ENCODE results near the gene TFDP2.
"Not testable (repeated sequence)": the region's sequence is repeated elsewhere in the genome, so short reads cannot be mapped to it uniquely, and the experiment has no call there.

The TFDP2 gene

DNA sequence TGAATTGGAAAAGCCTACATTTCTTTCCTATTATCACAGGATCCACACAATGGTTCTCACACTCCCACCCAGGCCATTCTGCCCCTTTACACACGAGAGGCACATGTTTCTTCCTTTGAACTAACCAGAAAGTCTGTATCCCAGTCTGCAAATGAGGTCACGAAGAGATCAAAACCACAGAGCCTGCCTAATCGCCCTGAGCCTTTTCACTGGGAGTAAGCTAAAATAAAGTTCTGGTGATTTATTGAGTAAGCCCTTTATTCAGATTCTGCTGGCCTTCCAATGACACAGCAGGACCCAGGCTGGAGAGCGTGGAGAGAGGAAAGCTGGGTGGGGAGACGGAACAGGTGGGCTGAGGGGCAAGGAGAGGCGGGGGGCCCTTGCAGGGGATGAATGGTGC is 194.2 kb downstream of the TFDP2 start:
- DNase-seq = no peak

DNA sequence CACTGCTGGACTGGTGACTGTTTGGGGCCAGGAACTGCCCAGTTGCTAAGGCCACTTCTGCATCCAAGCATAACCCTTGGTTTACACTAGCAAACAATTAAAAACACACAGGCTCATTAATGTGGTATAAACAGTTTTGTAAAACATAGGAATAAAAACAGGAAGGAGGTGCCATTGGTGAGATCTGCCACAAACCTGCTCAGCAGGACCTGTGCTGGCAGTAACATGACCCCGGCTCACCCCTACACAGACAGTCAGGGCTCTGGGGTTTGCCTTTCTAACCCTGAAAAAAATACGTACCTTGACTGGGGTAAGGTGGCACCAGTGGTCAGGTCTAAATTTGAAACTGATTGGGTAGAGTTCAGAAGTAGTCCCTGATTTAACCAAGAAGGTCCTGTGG is 196.7 kb downstream of the TFDP2 start:
- DNase-seq = no peak

DNA sequence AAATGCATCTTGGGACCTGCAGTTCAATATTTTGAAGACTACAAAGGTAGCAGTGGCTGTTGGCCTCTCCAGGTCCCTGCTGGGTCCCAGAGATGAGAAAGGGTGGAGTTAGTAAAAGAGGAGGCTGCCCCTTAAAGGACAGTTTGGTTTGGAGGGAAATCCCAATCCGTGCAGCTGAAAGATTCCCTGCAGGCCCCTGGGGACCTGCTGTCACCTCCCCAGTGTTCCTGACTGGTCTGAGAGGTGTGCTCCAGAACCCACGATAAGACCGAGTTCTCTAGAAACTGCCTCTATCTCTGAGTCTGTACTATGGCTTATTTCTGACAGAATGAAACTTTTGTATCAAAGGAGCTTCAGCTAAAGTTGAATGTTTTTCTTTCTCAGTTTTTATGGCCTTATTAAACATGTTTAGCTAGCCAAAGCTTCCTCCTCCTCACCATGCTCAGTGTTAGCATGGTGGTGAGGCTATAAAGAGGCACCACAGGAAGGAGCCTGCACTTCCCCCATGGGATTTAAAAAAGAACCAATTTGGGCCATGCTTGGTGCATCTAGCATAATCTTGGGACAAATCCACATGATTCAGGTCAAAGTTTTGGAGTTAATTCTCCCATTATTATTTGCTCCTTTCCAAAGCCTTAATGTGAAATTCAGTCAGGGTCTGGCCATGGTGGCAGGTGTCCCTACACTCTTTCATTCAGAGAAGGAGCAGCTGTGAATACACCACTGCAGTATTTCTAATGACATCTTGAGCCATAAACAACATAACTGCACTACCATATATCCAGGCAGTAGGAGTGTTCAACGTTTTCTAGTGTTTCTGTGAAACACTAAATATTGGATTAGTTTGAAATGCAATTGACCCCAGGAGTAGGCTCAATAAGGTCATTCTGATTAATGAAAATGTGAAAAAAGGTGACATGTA is 198.5 kb downstream of the TFDP2 start:
- DNase-seq = no peak

DNA sequence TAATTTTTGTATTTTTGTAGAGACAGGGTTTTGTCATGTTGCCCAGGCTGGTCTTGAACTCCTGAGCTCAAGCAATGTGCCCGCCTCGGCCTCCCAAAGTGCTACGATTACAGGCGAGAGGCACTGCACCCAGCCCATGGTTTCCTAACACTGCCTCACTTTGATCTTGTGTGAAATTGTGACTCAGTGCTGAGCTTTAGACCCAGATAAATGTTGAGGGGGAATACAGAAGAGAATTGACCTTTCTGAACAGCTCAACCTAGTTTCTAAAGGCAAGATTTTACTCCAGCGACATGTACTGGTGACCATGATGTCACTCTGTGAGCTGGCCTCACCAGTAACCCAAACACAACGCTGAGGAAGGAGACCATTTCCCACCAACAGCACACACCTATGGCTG is 199.4 kb downstream of the TFDP2 start:
- no peak for DNase-seq

DNA sequence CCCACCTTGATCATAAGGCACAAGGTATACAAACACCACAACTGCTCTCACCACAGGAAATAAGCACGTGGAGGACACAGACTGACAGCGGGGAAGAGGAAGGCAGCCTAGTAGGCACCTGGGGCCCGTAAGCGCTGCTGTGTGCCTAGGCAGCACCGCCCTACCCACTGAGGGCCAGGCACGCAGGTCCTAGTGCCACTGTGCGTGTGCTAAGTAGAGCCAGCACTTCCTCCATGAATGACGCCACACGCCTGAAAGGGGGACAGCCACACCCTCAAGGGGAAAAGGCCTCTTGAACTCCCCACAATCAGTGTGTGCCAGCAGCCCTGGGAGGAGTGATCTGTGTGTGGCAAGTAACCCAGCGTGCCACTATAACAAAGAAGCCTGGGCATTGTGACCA is 199.9 kb downstream of the TFDP2 start:
- DNase-seq = no peak

DNA sequence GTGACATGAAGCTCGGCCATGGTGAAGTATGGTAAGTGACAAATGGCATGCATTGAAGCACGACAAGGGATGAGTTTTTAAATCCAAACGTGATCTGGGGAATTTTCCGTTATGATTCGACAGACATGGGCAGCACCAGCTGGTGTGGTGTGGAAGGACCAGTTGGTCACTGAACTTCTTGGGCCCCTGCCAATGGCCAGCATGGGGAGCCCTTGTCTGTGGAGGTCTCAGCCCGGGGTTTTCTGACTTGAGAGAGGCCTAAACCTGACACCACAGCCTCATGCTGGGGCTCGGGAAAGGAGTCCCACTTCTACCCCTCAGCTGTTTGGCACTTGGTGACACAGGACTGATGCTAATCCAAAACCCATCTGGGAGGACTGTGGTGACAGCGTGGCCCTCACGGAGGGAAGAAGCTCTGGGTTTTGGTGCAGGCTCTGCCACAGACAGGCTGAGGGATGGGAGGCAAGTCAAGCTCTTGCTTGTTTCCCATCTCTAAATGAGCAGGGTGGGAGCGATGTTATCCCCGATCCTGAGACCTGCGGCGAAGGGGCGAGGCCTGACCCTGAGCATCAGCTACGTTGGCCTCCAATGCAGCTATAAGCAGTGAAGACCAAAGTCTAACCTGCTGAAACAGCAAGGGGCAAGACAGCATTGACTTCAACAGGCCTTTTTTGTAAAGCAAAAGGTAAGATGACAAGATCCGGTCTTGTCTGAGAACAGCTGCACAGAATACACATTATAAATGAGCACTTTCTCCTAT is 203.4 kb downstream of the TFDP2 start:
- no peak for DNase-seq

DNA sequence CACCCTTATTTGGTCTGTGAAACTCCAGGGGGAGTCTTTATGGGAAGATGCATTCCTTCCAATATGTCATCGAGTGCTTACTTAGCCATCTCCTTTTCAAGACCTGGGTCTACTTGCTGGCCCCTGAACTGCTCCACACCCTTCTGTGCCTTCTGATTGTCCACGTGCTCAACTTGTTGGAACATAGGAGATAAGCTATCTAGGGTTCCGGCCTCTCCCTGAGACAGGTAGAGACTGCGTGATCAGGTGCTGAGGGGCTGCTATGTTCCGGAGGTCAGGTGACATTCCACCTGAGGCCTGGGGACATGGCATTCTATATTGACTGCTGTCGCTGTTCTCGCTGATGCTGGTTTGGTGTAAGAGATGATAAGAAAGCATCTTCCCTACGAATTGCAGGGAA is 207.3 kb downstream of the TFDP2 start:
- no peak for DNase-seq

DNA sequence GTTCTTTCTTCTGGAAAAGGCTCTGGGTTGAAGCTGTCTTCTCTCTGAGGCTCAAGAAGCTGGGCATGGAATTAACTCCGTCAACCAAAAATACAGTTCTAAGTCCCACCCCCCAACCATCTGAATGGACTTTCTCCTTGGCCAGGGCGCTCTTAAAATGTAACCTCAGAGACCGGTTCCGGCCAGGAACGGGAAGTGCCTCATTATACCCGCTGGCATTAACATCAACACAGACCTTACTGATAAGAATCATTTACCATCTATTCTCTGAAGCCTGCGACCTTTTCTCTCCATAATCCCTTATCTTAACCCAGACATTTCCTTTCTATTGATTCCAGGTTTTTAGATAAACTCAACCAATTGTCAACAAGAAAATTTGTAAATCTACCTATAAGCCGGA is 208.3 kb downstream of the TFDP2 start:
- no peak for DNase-seq

DNA sequence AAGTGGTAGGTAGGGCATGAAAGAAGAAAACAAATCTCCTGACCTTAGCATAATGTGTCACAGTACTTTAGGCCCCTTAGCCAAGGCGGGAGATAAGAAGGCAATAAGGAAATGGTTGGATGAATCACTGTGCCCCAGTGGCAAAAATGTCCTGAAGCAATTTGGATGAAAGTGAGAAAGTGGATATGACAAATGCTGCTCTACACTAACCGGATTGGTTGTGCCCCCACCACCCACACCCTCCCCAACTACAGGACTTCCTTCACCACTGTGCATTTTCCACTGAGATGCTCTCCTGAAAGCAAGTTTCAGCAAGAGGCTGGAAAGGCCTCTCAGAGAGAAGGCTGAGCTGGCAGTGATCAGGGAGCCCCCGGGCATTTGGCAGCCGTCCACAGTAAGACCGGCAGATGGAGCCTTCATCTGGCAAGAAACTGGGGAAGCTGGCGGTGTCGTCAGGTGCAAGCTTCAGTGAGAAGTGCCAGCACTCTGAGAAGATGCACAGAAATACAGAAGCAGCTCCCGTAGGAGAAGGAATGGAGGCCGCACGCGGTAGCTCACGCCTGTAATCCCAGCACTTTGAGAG is 209.1 kb downstream of the TFDP2 start:
- DNase-seq = no peak

DNA sequence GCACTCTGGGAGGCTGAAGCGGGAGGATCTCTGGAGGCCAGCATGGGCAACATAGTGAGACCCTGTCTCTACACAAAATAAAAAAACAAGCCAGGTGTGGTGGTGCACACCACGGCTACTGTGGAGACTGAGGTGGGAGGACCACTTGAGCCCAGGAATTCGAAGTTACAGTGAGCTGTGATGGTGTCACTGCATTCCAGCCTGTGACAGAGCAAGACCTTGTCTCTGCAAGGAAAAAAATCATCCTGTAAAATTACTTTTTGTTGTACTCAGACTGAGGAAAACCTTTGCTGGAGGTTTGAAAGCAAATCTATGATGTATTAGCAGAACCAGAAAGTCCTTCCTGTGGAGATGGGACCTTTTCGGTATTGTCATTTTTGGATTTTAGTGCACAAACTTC is 209.6 kb downstream of the TFDP2 start:
- DNase-seq = no peak

DNA sequence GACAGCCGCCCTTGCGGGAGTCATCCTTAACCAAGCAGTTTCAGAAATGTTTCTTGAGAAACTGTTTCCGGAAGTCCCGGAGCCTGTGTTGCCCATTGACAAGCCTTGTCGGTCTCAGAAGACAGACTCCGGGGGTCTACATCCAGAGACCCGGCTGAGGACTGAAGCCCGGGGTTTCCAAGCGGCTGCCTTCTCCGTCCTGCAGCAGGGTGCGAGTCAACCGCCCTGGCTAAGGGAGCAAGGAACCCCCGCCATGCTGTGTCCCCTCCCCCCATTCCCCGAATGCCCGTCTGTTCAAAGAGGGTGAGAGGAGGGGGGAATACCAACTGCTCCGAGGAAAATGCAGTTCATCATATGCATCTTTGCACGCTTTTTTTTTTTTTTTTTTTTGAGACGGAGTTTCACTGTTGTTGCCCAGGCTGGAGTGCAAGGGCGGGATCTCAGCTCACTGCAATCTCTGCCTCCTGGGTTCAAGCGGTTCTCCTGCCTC is 211.3 kb downstream of the TFDP2 start:
- DNase-seq = no peak

DNA sequence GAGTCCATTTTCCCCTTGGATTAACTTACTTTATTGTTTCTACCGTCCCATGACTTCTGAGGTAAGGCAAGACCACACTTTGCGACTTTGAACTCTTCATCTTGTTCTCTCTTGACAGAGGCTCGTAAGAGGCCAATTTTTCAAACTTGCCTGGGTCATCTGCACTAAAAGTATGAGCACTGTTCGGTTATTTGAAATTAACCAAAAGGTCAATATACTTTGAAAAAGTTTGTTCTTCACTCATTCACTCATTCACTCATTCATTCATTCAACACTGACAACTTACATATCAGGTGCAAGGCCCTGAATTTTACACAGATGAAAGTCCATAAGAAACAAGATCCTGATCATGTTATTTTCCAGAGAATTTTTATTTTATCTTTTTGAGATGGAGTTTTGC is 215.0 kb downstream of the TFDP2 start:
- DNase-seq = no peak

DNA sequence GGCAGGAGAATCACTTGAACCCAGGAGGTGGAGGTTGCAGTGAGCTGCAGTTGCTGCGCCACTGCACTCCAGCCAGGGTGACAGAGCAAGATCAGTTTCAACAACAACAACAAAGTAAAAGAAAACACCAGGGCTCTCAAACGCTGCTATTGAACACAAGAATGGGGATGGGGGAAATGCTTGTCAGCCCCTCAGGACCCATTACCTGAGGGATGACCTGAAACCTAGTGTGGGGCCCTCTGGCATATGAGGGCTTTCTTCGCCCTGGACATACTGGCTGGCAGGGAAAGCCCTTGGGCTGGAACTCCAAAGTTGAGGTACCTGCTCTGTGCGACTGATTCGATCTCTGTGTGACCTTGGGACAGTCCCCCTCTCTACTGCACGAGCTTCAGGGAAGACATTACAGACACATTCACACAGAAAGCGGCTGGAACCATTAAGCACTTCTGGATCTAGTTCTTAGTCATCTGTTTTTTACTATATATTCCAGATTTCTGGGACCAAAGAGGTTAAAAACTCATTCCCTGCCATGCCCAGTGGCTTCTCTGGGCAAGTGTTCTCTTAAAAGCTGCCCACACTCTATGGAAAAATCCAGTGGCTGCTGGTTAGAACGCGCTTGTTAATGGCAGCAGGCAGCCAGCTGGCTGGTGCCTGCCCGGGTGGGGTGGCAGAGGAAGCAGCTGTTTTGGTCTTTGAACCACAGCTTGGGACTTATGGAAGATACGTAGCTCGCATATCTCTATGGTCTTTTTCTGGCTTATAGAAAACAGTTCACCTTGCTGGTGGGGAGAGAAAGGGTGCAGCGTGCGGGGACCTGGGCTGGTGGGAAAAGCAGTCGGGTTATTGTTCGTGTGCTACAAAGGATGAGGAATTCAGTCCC is 215.7 kb downstream of the TFDP2 start:
- no peak for DNase-seq

DNA sequence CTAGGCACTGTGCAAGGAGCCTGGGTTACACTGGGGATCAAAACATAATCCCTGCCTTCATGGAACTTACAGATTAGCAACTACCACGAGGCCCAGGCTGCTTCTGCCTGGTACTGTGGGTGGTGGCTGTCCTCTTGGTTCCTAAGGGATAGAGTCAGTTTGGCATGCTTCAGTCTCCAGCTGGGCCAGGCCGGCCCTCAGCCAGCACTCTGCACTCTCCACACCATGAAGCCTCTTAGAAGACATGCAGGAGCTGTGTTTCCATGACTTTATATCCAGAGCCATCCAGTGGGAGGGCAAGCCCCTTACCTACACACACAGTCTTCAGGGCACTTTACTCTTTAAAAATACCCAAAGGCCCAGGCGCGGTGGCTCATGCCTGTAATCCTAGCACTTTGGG is 218.5 kb downstream of the TFDP2 start:
- no peak for DNase-seq

DNA sequence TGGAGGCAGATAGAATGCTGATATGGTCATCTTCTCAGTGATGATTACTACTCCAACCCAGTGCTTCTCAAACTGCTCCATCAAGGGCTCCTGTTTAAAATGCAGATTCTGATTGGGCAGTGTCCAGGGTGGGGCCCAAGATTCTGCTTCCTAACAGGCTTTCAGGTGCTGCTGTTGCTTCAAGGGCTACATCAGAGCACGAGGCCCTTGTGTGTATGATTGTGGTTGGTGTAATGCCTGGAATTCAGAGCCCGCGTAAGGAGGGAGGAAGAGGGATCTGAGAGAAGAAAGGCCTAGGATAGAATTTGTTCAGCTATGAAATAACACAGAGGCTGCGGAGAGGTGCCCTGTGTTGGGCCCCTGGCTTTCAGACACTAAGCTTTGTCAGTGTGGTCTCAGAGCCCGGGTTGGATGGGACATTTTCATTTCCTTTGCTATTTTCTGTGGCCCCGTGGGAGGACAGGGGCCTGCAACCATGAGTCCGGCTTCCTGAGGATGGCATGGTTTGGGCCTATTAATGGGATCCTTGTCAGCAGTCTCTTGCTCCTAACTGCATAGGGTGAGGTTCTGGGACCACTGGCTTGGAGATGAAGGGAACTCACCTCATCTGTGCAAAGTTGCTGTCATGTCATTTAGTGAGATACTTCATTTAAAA is 219.9 kb downstream of the TFDP2 start:
- no peak for DNase-seq

DNA sequence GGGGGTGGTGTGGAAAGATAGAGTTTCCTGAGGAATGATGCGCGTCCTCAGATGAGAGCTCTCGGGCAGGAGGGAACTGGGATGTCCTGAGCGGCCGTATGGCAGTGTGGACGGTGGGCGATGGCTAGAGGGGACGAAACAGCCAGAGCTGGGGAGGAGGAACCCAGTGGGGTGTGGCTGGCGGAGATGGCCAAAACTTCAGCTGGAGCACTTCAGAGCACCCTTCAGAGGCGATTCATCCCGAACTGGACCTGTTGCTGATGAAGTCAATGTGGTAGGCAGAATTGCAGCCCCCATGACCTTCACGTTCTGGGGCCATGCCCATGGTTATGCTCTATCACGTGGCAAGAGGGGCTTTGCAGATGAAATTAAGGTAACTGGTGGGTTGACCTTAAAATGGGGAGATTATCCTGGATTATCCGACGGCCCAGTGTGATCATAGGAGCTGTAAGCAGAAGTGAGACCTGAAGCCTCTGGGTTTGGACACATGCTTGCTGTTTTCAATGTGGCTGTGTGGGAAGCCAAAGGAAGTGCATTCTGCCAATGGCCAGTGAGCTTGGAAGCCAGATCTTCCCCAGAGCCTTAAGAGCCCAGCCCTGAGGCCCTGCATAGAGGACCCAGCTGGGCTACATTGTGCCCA is 220.6 kb downstream of the TFDP2 start:
- no peak for DNase-seq

DNA sequence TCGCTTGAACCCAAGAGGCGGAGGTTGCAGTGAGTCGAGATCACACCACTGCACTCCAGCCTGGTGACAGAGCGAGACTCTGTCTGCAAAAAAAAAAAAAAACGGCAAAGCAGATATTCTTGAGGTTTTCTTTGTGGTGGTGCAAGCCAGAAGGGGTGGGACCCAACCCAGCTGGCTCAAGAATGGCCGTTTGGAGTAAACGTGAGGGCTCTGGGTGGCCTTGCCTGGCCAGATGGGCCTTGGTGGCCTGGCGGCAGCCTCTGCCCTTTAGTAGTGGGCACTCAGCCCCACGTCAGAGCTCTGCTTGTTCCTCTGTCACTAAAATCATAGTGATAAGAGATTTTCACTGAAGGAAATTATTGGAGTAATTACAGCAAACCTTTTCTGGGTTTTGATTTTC is 222.4 kb downstream of the TFDP2 start:
- no peak for DNase-seq

DNA sequence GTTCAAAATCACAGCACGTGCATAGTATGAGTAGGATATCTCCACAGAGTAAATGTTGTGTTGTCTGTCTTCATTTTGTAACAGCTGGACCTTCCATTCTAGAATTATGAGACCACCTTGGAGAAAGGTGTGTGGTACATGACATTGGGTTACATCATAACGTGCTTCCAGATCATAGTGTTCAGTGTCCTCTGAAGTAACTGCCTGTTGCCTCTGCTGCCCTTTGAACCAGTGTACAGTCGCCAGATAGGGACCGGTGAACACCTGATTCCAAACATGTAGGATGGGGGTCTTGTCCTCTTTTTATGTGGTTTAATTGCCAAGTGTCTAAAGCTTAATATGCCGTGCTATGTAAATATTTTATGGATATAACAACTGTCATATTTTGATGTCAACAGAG is 223.7 kb downstream of the TFDP2 start:
- not testable (repeated sequence) for DNase-seq

DNA sequence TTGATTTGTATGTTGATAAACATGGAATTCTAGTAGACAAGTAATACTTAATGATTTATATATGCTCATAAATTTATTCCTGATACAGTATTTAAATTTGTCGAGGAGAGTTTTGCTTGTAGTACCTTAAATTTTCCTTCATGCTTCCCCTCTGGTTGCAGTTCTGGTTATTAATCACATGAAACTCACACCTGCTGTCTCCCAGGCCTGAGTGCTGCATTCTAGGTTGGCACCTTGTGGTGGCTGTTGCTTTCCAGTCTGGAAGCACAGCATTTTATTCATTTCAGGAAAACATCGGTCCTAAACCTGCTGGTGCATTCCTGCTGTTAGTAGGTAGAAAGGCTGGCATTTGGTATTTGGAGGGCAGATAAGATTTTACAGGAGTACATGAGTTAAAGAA is 228.0 kb downstream of the TFDP2 start:
- no peak for DNase-seq

DNA sequence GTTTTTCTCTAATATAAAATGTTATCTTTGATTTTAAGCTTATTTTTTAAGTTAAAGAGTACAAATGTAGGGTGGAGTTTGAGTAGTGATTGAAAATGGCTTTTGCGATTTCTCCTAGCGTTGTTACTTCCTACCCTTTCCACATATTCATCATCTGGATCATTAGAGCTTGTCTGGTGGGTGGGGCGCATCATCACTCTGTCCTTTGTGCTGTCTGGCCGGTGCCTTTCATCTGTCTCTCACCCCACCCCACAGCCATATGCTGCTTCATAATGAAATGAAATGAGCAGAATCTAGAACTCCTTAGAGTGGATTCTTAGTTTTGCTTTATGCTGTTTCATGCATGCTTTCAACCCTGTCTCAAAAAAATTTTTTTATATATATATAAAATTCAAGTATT is 228.6 kb downstream of the TFDP2 start:
- DNase-seq = no peak

DNA sequence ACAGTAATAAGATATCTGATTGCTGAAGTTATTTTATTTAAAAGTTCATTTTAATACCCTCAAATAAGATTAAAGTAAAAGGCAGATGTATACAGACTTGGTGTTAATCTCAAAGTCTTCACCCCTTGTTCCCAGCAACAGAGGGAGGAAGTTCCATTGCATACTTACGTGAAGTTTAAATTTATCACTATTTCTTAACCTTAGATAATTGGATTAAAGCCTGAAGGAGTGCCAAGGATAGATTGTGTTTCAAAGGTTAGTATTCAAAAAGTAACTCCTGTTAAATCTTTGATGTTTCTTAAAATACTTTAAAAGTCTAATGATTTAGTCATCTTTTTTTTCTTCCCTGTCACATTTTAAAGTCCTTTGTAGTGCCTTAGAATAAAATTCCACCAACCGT is 233.6 kb downstream of the TFDP2 start:
- no peak for DNase-seq

DNA sequence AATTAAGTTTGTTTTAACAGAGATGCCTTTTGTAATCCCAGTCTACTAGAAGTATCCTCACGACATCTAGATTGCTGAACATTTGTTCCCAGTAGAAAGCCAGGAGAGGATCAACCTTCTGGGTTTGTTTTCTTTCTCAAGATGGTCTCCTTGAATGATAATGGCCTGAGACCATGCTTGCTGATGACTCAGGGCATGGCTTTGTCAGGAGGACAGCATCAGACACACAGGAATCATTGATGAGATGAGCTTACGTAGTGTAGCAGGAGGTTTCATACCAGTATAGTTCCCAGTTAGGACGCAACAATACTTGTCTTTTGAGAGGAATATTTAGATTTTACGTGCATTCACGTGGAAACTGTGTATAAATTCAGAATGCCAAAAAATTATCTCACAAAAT is 234.3 kb downstream of the TFDP2 start:
- DNase-seq = no peak
